NCI-H524 treated with DMSO at 0.1 percent for 48 hours (cell line): ENCODE data around the gene GJB4.
"Not testable (repeated sequence)": the region's sequence is repeated elsewhere in the genome, so short reads cannot be mapped to it uniquely, and the experiment has no call there.

Source experiments
- DNase-seq: peaks from one replicate; lab custom pipeline; 2025; lab: John Stamatoyannopoulos, UW

Gene GJB4

DNA sequence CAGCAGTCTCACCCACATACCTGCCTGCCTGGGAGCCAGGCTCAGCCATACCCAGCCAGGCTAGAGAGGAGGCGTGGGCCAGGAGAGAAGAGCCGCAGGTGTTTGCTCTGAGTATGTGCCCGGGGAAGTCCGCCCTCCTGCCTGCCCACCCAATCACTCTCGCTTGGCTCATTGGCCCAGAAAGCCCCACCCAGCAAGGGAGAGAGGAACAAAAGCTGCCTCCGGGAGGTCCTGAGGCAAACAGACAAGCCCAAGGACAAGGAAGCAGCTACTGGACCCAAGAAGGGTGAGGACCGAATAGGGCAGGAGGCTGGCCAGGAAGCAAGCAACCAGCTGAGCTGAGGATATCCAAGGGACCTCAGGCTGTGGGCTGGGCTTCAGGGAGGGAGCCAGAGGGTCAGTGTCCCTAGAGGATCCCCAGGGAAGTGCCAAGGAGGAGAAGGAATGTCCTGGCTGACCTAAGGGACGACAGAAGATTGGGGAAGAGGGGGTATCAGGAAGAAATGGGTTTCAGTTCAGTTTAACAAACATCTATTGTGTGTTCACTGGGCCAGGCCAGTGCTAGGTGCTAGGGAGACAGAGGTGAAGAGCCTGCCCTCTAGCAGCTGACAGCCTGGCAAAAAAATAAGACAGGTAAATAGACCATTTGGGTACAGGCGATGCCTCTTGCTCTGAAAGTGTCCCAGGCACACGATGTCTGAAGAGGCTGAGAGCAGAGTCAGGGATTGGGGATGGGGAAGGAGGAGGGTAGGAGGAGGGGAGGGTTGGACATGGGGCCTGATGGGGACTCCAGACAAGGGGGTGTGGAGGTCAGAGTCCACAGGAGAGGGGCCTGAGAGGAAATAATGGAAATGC, at the start of gene GJB4:
TSS of gene GJB4 (plus strand) at position 238 of the 855 bp plus-strand sequence. CDS start 1,515 bp downstream, outside the sequence.
- DNase-seq = no peak

DNA sequence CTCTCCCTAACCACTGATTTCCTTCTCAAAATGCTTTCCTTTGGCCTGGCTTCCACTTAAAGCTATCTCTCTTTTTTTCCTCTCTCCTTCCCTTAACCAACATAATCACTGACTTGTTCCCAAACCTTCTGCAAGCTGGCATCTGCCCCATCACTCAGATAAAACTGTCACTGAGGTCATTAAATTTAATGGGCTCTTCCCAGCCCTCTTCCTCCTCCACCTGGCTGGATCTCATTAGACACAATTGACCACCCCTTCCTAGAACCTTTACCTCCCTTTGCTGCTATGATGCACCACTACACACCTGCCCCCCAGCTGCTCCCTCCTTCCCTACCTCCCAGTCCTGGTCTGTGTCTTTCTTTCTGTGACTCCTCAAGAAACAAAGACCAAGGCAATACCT, 48.7 kb upstream of the GJB4 start:
- DNase-seq = no peak

DNA sequence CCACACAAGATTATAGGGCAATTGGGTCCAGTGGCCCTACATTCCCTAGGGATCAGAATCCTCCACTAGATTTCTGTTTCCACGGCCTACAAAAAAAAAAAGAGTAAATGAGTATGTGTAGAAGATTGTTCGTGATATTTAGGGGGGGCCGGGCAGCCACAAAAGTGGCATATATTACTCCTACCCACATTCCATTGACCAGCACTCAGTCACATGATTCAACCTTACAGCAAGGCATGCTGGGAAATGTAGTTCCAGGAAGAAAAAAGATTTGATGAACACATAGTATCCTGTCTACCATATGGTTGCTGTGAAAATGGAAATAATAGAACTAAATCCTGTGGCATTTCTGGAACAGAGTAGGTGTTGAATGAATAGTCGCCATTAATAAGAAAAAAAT, 48.1 kb upstream of the GJB4 start:
- no peak for DNase-seq

DNA sequence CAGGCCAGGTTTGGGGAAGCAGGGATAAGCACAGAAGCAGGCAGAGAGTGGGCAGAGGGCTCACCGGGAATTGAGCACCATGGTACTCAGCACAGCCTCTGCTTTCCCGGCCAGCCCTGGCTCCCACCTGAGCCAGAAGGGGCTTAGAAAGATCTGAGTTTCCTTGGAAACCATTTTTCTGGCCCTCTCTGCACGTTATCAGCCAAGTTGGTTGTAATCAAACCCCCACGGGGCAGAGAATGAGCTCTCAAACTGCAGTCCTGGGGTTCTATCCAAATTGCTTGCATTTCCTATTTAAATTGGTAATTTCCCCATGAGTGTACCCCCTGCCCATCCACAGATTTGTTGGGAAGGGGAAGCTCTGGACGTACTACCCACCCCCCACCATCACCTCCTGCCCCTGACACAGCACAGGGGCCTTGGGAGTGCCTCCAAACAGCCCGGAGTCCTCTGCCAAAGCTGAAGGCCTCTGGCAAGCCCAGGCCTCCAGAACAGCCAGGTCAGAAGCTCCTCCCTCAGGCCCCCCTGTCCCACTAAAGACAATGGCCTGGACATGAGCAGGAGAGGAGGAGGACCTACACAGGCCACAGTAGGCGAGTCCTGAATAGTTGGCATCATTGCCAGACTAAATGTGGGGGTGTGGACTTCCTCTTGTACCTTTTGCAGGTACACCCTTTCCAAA, 47.4 kb upstream of the GJB4 start:
- no peak for DNase-seq

DNA sequence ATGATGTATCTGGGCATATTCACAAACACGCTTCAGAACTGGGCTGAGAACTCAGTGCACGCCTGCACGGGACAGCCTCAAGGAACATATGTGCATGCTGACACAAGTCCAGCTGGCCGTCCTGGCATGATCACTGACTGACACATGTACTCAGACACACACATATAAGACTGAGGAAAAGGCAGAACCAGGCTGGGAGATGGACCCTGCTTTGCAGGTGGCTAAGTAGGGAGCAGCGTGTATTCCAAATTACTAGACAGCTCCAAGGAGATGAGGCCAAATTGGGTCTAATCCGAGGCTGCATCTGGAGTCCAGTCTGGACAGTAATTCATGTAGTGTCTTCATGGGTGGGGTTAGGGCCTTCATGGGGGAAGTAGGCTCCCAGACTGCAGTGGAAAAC, 46.1 kb upstream of the GJB4 start:
- DNase-seq = no peak

DNA sequence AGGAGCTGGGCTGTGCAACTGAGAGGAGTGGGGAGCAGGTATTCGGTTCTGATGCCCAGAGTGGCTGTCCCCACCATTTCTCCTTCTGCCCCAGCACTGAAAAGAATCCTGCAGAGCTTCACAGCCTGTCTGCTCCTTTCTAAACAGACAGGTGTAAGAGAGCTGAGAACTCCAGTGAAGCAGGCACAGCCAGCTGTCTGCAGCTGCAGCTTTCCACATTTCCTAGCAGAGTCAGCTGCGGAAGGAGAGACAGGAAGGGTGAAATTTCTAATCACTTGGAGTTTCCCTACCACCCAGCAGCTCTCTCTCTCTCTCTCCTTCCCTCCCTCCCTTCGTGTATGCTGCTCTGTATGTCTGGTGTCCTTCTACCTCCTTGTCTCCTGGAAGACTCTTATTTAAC, 45.2 kb upstream of the GJB4 start:
- DNase-seq = no peak

DNA sequence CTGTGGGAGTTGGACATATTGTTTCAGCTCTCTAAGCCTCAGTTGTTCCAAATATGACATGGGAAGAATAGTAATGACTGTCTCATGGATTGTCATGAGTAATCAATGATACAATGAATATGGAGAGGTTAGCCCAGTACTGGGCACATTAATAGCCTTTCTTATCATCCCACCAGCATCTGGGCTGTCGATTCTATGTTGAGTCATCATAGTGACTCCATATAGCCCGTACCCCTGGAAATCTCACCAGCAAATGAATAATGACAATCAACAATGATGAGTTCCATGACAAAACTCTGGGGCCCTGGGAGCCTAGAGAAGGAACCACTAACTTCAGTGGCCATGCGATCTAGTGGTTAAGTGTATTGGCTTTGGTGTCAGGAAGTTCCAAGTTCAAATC, 44.4 kb upstream of the GJB4 start:
- no peak for DNase-seq

DNA sequence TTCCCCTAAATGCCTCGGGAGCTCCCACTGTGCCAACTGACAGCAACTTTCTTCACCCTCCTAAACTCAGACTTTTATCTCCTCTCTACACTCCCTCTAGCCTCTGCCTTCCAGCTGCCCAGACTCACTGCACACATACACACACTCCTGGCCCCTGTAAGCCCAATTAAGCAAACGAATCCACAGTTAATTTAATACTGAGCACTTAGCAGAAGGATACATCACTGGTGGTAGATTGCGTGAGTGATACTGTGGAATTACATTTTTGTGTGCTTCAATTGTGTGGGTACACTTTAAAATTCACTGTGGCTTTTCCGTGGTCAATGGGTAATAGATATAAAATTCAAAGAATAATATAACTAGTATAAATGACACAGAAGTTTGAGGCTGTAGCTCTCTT, 38.3 kb upstream of the GJB4 start:
- no peak for DNase-seq

DNA sequence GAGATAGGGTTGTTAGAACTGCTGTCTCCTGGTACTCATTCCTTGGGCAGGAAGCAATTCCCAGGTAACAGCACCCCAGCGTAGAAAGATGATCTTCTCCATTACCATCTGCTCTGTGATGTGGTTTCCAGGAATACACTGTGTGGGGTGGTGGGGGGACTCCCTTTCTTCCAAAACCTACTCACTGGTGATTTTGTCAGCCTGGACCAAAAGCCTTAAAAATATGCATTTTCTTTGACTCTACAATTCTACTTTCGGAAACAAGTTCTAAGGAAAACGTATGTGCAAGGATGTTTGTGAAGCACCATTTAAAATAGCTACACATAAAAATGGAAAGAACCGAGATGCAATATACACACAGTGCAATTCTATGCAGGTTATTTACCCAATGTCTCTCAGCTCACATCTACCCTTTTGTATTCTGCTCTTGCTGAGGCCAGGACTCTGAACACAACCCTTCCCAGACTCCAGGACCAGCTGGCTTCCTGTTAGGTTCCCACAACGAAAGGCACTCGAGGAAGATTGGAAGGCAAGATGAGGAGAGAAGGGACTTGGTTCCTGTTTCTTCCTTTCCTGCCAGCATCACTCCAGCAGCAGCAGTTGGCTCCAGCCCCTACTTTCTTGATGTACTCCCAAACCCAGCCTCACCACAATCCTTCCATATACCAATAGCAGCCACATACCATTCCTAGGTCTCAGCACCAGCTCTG, 37.7 kb upstream of the GJB4 start:
- no peak for DNase-seq

DNA sequence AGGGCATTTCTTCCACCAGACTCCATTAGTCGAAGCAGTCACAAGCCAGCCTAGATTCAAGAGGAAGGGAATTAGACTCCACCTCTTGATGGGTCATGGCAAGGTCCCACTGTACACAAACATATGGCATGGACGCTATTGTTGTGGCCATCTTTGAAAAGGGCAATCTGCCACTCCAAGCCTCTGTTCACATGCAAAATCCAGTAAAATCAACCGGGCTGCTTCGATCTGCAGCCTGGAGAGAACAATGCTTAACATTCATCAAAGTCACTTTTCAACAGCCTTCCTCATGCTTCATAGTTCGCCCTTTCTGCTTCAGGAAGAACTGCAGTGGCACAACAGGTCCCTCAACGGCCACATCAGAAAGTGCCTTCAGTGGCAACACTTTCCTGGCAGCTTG, 32.7 kb upstream of the GJB4 start:
- no peak for DNase-seq

DNA sequence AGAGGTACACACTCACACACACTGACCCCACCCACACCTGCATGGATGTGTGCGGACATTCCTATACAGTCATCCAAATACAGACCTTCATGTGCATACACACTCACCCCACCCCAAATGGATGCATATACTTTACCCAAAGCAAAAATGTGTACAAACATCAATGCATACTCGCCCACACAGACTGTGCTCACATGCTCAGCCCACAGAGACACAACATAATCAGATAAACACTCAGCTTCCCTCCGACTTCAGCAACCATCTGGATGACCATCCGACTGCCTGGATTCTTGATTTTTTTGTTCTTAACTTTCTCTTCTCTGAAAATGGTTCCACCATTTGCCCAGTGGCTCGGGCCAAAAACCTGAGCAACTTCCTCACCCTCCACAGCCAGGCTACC, 29.1 kb upstream of the GJB4 start:
- no peak for DNase-seq

DNA sequence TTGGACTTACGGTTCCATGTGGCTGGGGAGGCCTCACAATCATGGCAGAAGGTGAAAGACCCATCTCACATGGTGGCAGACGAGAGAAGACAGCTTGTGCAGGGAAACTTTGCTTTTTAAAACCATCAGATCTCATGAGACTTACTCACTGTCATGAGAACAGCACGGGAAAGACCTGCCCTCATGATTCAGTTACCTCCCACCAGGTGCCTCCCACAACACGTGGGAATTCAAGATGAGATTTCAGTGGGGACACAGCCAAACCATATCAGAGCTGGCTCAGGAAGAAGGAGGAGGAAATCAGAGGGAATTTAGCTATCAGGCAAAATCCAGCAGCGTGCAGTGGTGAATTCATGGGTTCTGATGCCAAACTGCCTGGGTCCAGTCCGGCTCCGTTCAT, 26.7 kb upstream of the GJB4 start:
- DNase-seq = not testable (repeated sequence)

DNA sequence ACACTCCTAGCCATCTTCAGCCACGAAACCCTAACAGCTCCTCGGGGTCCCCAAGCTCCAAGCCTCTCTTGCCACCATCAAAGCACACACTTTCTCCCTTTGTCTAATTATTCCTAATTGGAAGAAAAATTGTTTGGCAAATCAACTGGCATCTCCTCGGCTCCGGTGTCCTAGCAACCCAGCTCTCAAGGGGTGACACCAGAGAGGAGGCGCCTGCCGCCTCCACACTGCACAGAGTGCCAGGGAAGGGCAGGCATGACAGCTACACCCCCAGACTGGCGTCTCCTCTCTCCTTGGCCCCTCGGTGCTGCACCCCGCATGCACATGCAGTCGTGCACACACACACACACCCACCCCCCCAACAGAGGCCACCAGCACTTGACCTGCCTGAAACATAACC, 22.8 kb upstream of the GJB4 start:
- DNase-seq = no peak

DNA sequence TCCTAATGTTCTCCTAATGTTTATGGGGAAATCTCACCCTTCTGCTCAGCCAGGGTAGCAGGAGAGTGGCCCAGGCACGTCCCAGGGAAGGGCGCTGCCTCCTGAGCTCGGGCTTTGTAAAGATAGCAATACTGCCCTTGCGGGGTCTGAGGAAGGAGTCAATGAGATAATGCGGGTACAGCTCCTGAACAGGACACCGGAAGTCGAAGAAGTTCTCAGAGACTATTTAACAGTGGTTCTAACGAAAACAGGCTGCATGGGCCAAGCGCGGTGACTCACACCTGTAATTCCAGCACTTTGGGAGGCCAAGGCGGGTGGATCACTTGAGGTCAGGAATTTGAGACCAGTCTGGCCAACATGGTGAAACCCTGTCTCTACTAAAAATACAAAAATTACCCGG, 22.3 kb upstream of the GJB4 start:
- not testable (repeated sequence) for DNase-seq

DNA sequence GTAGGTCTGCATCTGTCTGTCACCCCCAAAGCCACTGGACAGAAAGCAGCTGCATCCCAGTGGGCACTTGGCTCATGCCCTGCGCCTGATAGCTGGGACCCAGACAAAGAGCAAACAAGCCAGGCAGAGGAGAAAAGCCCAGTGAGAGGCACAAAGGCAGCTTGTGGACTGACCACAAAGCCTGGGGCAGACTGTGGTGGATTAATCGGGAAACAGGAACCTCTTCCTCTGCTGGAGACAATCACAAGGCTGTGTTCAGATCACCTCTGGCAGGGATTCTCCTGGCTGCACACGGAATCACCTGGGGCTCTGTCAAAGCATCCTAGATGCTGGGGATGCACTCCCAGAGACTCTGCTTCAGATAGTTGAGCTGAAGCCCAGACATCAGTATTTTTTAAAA, 19.9 kb upstream of the GJB4 start:
- DNase-seq = no peak

DNA sequence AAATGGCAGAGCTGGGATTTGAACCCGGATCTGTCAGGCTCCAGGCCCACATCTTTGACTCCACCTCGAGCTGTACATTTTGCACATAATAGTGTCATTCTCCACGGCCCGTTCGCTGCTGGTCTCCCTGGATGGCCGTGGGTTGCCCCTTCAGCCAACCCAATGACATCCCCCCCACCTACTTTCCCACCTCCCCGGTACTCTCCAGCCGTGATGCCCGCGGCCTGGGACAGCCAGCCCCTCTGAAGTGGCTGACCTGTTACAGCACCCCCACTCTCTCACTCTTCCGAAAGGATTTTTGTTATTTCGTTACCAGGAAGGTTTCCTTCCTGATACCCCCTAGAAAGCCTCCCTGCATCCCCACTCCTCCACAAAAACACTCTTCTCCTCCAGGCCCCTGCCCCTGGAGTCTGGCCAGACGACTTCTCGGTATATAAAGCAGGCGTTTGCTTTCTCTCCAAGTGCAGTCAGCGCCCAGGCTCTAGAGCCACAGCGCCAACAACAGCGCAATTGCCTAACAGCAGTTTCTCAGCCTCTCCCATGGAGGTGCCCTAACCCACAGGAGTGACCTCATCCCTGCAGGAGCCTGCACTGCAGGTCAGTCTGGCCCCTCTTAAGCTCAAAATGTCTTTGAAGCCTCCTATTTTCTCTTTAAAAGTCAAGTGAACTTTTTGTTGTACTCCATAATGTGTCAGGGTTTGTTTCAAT, 19.2 kb upstream of the GJB4 start:
- no peak for DNase-seq

DNA sequence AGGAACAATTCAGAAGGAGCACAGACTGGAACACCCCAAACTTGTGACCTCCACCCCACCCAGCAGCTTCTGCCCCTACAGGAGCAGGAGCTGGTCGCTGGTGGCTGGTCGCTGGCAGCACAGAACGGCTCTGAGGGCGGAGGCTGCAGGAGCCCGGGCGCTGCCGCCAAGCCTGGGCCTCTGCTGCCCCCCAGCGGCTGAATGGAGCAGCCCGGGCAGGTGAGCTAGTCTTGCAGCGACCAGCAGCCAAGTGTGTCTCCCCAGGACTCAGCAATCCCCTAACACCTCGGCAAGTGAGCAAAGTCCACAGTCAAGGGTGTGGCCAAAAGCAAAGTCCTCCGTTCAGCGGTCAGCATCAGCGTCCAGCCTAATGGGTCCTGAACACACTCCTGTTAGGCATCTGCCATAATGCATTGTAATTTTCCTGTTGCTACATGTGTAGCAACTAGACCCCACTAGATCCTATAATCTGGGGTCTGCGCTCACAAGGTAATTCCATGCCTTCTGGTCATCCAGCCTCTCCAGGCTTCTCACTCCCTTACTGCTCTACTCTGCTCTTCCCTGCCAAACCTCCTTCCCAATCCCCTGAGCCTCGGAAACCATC, 16.8 kb upstream of the GJB4 start:
- DNase-seq = peak; percentile 2

DNA sequence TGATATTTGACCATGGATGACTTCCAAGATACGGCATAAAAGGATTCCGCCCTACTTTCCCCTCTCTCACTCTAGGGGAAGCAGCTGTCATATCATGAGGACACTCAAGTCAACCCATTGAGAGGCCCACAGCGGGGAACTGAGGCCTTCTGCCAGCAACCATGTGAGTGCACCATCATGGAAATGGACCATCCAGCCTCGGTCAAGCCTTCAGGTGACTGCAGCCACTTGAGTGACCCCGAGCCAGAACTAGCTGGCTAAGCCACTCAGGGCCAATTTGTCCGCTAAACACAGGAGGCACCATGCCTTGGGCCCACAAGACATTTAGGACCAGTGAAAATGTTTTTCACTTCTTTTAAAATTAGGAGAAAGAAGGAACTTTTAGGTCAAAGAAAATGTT, 15.8 kb upstream of the GJB4 start:
- no peak for DNase-seq

DNA sequence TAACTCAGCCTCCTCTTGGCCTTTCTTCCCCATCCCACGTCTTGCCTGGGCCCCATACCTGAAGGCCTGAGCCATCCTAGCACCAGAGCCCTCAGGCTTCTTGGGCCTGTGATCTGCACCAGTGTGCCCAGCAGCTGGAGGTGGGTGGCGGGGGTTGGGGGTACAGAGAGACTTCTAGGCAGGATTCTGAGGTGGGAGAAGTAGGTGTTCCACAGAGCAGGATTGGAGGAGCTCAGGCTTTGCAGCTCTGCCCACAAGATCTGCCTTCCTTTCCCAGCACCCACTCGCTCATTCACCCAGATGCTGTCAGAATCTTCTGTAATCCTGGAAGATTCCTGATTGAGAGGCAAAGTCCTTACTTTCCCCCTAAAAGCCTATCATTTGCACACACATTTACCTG, 14.7 kb upstream of the GJB4 start:
- DNase-seq = no peak

DNA sequence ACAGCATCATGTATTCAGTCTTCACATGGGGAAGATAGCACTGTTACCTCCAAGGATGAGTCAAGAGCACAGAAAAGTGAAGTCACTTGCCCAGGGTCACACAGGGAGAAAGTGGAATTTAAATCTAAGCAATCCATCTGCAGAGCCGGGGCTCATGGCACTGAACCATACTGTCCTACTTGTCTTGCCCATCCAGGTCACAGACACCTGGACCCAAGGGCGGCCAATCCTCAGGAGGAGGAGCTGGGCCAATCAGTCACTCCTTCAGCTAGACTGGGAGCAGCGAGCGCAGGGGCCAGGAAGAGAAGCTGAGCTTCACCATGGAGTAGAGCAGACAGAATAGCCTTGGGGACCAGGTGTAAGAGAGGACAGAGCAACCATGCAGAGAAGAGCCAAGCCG, 13.9 kb upstream of the GJB4 start:
- DNase-seq = no peak

DNA sequence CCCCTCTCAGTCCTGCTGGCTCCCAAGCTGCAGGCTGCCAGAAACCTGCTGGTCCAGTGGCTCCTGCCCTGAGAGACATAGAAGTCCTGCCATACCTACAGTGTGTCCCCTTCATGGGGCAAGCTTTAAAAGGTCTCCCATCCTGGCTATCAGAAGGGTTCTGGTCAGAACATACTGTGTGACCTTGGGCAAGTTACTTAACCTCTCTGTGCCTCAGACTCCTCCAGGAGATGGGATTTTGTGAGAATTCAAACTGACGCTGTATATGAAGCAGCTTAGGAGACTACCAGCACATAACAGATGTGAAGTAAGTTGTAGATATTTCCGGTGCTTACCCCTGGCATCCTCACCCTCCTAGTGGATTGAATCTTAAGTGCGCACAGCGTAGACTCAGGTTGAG, 13.4 kb upstream of the GJB4 start:
- DNase-seq = no peak
